Measurements from ENCODE around the gene VMO1. TPM values are rescaled to one million over a fixed set of nuclear protein-coding genes. Genes with fewer than 3 reads are reported as not detected.

VMO1 gene
- total and polyA plus RNA-seq, 9 of the 15 experiments (the other 6 are each of a cell fraction or from before 2014, with no cell fraction given) = 0.31 TPM; not detected in 8

DNA sequence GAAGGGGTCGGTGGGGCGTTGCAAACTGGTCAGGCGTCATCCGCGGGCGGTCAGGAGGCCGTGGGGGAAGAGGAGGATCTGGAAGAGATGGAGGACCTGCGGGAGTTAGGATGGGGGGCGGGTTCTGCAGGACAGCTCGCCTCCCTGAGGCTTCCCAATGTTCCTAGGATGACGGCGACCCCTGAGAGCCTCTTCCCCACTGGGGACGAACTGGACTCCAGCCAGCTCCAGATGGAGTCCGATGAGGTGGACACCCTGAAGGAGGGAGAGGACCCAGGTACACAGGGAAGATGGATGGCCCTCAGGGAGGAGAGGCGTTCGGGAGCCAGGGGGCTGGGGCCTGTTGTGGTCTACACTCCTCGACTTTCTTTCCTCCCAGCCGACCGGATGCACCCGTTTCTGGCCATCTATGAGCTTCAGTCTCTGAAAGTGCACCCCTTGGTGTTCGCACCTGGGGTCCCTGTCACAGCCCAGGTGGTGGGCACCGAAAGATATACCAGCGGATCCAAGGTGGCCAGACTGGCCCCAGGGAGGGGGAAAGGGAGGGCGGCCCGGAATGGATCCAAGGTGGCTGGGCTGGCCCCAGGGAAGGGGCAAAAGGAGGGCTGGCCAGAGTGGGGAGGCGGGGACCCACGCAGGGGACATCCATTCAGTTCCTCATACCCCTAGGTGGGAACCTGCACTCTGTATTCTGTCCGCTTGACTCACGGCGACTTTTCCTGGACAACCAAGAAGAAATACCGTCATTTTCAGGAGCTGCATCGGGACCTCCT lies 21.6 kb upstream of the VMO1 start:
- H3K27ac ChIP-seq (ENCODE audit: extremely low read depth, low read depth, low read length) = no peak overlapping the region

DNA sequence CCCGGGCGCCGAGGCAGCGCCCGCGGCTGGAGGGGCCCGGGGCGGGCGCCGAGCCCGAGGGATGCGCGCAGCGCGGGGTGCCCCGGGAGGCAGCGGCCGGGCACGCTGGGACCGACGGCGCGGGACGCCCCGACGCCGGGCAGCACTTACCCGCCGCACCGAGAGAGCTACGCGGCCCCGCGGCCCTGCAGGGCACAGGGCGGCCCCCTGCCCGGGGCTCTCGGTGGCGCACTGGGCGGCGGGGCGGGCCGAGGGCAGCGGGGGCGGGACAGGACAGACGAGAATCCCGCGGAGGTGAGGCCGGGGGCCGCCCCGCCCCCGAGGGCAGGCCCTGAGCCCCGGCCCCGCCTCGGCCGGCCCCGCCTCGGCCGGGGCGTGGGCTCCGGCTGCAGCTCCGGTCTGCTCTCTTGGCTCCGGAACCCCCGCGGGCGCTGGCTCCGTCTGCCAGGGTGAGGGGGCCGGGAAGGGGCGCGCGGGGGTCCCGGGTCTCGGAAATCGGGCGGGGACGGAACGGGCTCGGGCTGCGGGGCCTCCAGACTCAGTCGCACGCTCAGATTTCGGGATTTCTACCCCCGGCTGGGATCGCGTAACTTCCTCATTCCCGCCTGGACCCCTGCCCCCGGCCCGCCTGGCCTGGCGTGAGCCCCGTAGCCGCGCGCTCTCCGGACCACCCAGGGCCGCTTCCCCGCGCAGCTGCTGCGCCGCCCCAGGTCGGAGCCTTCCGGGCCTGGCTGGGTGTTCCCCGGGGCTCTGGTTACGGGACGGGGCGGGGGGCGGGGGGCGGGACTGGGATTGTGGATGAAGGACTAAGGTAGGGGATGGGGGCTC lies 20.8 kb upstream of the VMO1 start, which contains the start of gene PLD2:
Gene PLD2, plus strand, starts transcription at position 376 of the 828 bp plus-strand sequence. CDS start 621 bp downstream, outside the sequence.
- FAIRE-seq = peak; percentile 15
- no TSS peak for BruUV-seq (replicated peaks)
- H3K4me3 ChIP-seq = peak within 1 kb of the TSS; percentile 52
- H3K27ac ChIP-seq (ENCODE audit: extremely low read depth, low read depth, low read length) = no peak within 1 kb of the TSS; the same call in 2 of the 3 replicates
- 0% methylated on average over 22 of the region's 106 CpGs for WGBS (ENCODE audit: insufficient coverage, low coverage, missing lambda C conversion rate)
- H3K9me1 ChIP-seq (ENCODE audit: control insufficient read depth, insufficient read depth, low read length) = no peaks in the 10 kb centered on the region
- ATAC-seq = peak; percentile 100
- peak within 1 kb of the TSS; percentile 79 for H2AFZ ChIP-seq (ENCODE audit: low read depth, low read length)
- no peaks in the 10 kb centered on the region for H3K9me3 ChIP-seq (replicated peaks; ENCODE audit: control insufficient read depth, insufficient read depth, low read depth, low read length)
- ChIA-PET POLR2A (interaction anchor here (0.6 kb wide), 3 partner anchors 70 to 303 kb away, joined by 3 to 4 read pairs (median 3); no protein-coding TSS in a partner anchor), CTCF (ENCODE audit: low intra/inter-chr PET ratio) (no interaction called here)
- intact Hi-C loops (cut with micrococcal nuclease) (no loop called here), in situ Hi-C loops (cut with MboI) (no loop called here)
- no peaks in the 10 kb centered on the region for H3K36me3 ChIP-seq (ENCODE audit: control insufficient read depth, insufficient read depth, low read length)
- H4K20me1 ChIP-seq (replicated peaks; ENCODE audit: control insufficient read depth, insufficient read depth, low read length) = no peaks in the 10 kb centered on the region; the same call in 1 of the 2 replicates
- H3K4me1 ChIP-seq (replicated peaks in 1 of 2; ENCODE audit: control insufficient read depth in 2 of 2, insufficient read depth in 2 of 2, low read length in 2 of 2) = peaks cover 3 to 22% of the 10 kb centered on the region in 2 experiments; a peak in 3 of 5 replicates
- H3K27me3 ChIP-seq (ENCODE audit: control insufficient read depth in 2 of 2, insufficient read depth in 2 of 2, low read length in 2 of 2) = no peaks in the 10 kb centered on the region
- peak within 1 kb of the TSS; percentile 56 to 92 for H3K9ac ChIP-seq (ENCODE audit: insufficient read depth in 1 of 2, low read depth in 2 of 2, low read length in 2 of 2)
- no peaks in the 10 kb centered on the region for H3K79me2 ChIP-seq (ENCODE audit: control insufficient read depth, insufficient read depth, low read length)
- peak; percentile 84 to 96 (median 96) for DNase-seq (ENCODE audit: extremely low read depth in 1 of 4, low spot score in 3 of 4)
- peak within 1 kb of the TSS; percentile 78 for H3K4me2 ChIP-seq (ENCODE audit: insufficient read depth, low read length)
- TF ChIP-seq HNRNPL (IDR thresholded peaks at IDR 0.05; ENCODE audit: low read depth, low read length) (0 out of 2 replicates have a peak, but pooled peaks have one; percentile 67), POLR2AphosphoS2 (IDR thresholded peaks at IDR 0.05; ENCODE audit: low read length) (no peak), ZBTB7A (IDR thresholded peaks at IDR 0.05; ENCODE audit: borderline replicate concordance, control insufficient read depth, low read depth, low read length) (peak; percentile 76; the same call in 1 of the 2 replicates), DPF2 (IDR thresholded peaks at IDR 0.05) (no peak), HNRNPK (IDR thresholded peaks at IDR 0.05; ENCODE audit: low read depth, low read length, poor library complexity, severe bottlenecking) (no peak), BDP1 (IDR thresholded peaks at IDR 0.05; ENCODE audit: insufficient read depth, insufficient read length) (no peak), SAP30 (IDR thresholded peaks at IDR 0.05; ENCODE audit: borderline replicate concordance, insufficient read depth, low read depth, low read length, poor library complexity, severe bottlenecking) (peak; percentile 21), MAZ (CRISPR knock-in tag; conservative IDR thresholded peaks at IDR 0.05 in 1 of 2, IDR thresholded peaks at IDR 0.05 in 1 of 2) (peak in 1 of 2 experiments; percentile 35; a peak in 1 of 4 replicates), L3MBTL2 (IDR thresholded peaks at IDR 0.05) (no peak), POLR2G (IDR thresholded peaks at IDR 0.05; ENCODE audit: low read depth, low read length) (peak; percentile 73), ZNF707 (CRISPR knock-in tag; conservative IDR thresholded peaks at IDR 0.05) (no peak), ZNF174 (CRISPR knock-in tag; IDR thresholded peaks at IDR 0.05) (no peak), ZFP1 (CRISPR knock-in tag; IDR thresholded peaks at IDR 0.05) (no peak)

More for the DNA sequence above, 21.6 kb upstream of the VMO1 start:
- no peaks in the 10 kb centered on the region for H3K27me3 ChIP-seq (ENCODE audit: control insufficient read depth in 2 of 2, insufficient read depth in 2 of 2, low read length in 2 of 2)
- peak overlapping the region in 1 of 2 experiments; percentile 65; a peak in 2 of 4 replicates for H3K9ac ChIP-seq (ENCODE audit: insufficient read depth in 1 of 2, low read depth in 2 of 2, low read length in 2 of 2)
- intact Hi-C loops (cut with micrococcal nuclease) = no loop called here
- no peak overlapping the region for H2AFZ ChIP-seq (ENCODE audit: low read depth, low read length)
- no peak for FAIRE-seq
- no TSS peak for BruUV-seq (replicated peaks)
- ChIA-PET POLR2A (interaction anchor here (0.6 kb wide), 1 partner anchor 105 kb away, joined by 4 read pairs; no protein-coding TSS in a partner anchor), CTCF (ENCODE audit: low intra/inter-chr PET ratio) (no interaction called here)
- H3K4me3 ChIP-seq = peak overlapping the region; percentile 52
- no peaks in the 10 kb centered on the region for H3K9me1 ChIP-seq (ENCODE audit: control insufficient read depth, insufficient read depth, low read length)
- no peak for TF ChIP-seq RBM39 (optimal IDR thresholded peaks at IDR 0.05; ENCODE audit: low read depth, low read length)
- no peaks in the 10 kb centered on the region for H3K36me3 ChIP-seq (ENCODE audit: control insufficient read depth, insufficient read depth, low read length)
- H3K79me2 ChIP-seq (ENCODE audit: control insufficient read depth, insufficient read depth, low read length) = no peaks in the 10 kb centered on the region
- H3K4me2 ChIP-seq (ENCODE audit: insufficient read depth, low read length) = no peak overlapping the region
- H3K4me1 ChIP-seq (replicated peaks in 1 of 2; ENCODE audit: control insufficient read depth in 2 of 2, insufficient read depth in 2 of 2, low read length in 2 of 2) = peaks cover 3 to 22% of the 10 kb centered on the region in 2 experiments; a peak in 3 of 5 replicates
- no peaks in the 10 kb centered on the region for H3K9me3 ChIP-seq (replicated peaks; ENCODE audit: control insufficient read depth, insufficient read depth, low read depth, low read length)
- 26% methylated on average over 15 of the region's 32 CpGs for WGBS (ENCODE audit: insufficient coverage, low coverage, missing lambda C conversion rate)
- no peak for DNase-seq (ENCODE audit: extremely low read depth in 1 of 4, low spot score in 3 of 4)
- in situ Hi-C loops (cut with MboI) = no loop called here
- no peak for ATAC-seq
- H4K20me1 ChIP-seq (replicated peaks; ENCODE audit: control insufficient read depth, insufficient read depth, low read length) = no peaks in the 10 kb centered on the region; the same call in 1 of the 2 replicates
